ENCODE data around the gene TXNRD1.

- TF ChIP-seq, protein P1, sequence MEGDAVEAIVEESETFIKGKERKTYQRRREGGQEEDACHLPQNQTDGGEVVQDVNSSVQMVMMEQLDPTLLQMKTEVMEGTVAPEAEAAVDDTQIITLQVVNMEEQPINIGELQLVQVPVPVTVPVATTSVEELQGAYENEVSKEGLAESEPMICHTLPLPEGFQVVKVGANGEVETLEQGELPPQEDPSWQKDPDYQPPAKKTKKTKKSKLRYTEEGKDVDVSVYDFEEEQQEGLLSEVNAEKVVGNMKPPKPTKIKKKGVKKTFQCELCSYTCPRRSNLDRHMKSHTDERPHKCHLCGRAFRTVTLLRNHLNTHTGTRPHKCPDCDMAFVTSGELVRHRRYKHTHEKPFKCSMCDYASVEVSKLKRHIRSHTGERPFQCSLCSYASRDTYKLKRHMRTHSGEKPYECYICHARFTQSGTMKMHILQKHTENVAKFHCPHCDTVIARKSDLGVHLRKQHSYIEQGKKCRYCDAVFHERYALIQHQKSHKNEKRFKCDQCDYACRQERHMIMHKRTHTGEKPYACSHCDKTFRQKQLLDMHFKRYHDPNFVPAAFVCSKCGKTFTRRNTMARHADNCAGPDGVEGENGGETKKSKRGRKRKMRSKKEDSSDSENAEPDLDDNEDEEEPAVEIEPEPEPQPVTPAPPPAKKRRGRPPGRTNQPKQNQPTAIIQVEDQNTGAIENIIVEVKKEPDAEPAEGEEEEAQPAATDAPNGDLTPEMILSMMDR (IDR thresholded peaks at IDR 0.05) = no peak
- TF ChIP-seq POLR2A (IDR thresholded peaks at IDR 0.05; ENCODE audit: low read depth) = no peak
- TF ChIP-seq POLR2AphosphoS5 (IDR thresholded peaks at IDR 0.05) = no peak
- no peak for TF ChIP-seq EP300 (IDR thresholded peaks at IDR 0.05)
These were observed 121.5 kb downstream of the TXNRD1 start for GRCh38 chr12:104337030-104337558.

All from esophagus muscularis mucosa (tissue), 4 donors.